K562 (cell line): Measurements from ENCODE around the gene NRG3. TPM values are rescaled to one million over a fixed set of nuclear protein-coding genes. Genes with fewer than 3 reads are reported as not detected.

Experiments
- ATAC-seq: fragments of 200-7000 bp; cut with Tn5 transposase; 3 replicates; pipeline ENCODE4 v1.9.1; 2020; ENCODE audit warnings: moderate library complexity
- BruUV-seq: library from RNA; stranded (reverse); fragments of 400-500 nt; replicated peaks from 2 replicates; lab custom pipeline; 2021; lab: Mats Ljungman, UMichigan
- CTCF ChIA-PET: fragments of 300-600 bp; formaldehyde crosslinking; extraction: SDS; loops from one replicate; lab custom pipeline; 2021; ENCODE audit warnings: low intra/inter-chr PET ratio; lab: Yijun Ruan, JAX
- POLR2A ChIA-PET: fragments of 300-600, 350-650 bp; sonication (Branson Sonifier 250); formaldehyde crosslinking; extraction: SDS; loops from one replicate; lab custom pipeline; 2021; ENCODE audit warnings: antibody characterized with exemption, inconsistent platforms; lab: Yijun Ruan, JAX
- DNase-seq, 4 experiments: peaks; one replicate each; pipeline versions ENCODE4 v3.0.0 to v3.0.0-alpha.2; 2011 to 2018; ENCODE audit warnings: low spot score in 3 of 4, mixed read lengths in 3 of 4; ENCODE audit errors: extremely low read depth in 1 of 4
- FAIRE-seq: peaks from 2 replicates; lab custom pipeline; 2011; peaks lifted over from hg19 to GRCh38; lab: Jason Lieb, UNC
- H2AFZ ChIP-seq: 2 replicates; pipeline ENCODE4 v1.6.0; 2011; ENCODE audit warnings: low read depth, low read length, control low read depth, inconsistent platforms
- H3K27ac ChIP-seq: fragments of 200-600 bp; 3 replicates; pipeline ENCODE4 v1.8.0; 2011; ENCODE audit warnings: low read depth, mild to moderate bottlenecking, control low read depth, inconsistent platforms, low read length, moderate library complexity, mixed read lengths; ENCODE audit errors: extremely low read depth
- H3K27me3 ChIP-seq, 2 experiments: fragments of 300-600 bp in 1 of 2; 2 replicates in 1 of 2; 3 replicates in 1 of 2; pipeline versions ENCODE4 v1.6.0 to v1.8.0; 2011; ENCODE audit warnings: inconsistent platforms in 2 of 2, low read length in 2 of 2, mild to moderate bottlenecking in 1 of 2, mixed read lengths in 1 of 2, moderate library complexity in 1 of 2; ENCODE audit not compliant: control insufficient read depth in 2 of 2, insufficient read depth in 2 of 2
- H3K36me3 ChIP-seq: fragments of 300-600 bp; 3 replicates; pipeline ENCODE4 v1.8.0; 2011; ENCODE audit warnings: mild to moderate bottlenecking, low read length, inconsistent platforms; ENCODE audit not compliant: control insufficient read depth, insufficient read depth
- H3K4me1 ChIP-seq, 2 experiments: fragments of 200-600 bp in 1 of 2; replicated peaks in 1 of 2; 2 replicates in 1 of 2; 3 replicates in 1 of 2; pipeline versions ENCODE4 v1.5.1 to v1.8.0; 2011; ENCODE audit warnings: inconsistent platforms in 2 of 2, low read length in 2 of 2, mild to moderate bottlenecking in 1 of 2, mixed read lengths in 1 of 2, moderate library complexity in 1 of 2; ENCODE audit not compliant: control insufficient read depth in 2 of 2, insufficient read depth in 2 of 2
- H3K4me2 ChIP-seq: 2 replicates; pipeline ENCODE4 v1.6.1; 2011; ENCODE audit warnings: low read length, control low read depth, inconsistent platforms, mixed read lengths; ENCODE audit not compliant: insufficient read depth
- H3K4me3 ChIP-seq: fragments of 200-600 bp; sonication (generic), shearing (Covaris generic); 2 replicates; pipeline ENCODE4 v1.5.1; 2016; ENCODE audit warnings: control low read depth, inconsistent platforms
- H3K79me2 ChIP-seq: fragments of 200-600 bp; 3 replicates; pipeline ENCODE4 v1.8.0; 2011; ENCODE audit warnings: low read length, inconsistent platforms; ENCODE audit not compliant: control insufficient read depth, insufficient read depth
- H3K9ac ChIP-seq, 2 experiments: 2 replicates each; pipeline versions ENCODE4 v1.6.0 to v1.6.1; 2011; ENCODE audit warnings: low read depth in 2 of 2, low read length in 2 of 2, control low read depth in 1 of 2, inconsistent platforms in 1 of 2, mild to moderate bottlenecking in 1 of 2, mixed read lengths in 1 of 2; ENCODE audit not compliant: insufficient read depth in 1 of 2
- H3K9me1 ChIP-seq: one replicate; pipeline ENCODE4 v1.6.0; 2011; ENCODE audit warnings: inconsistent platforms, mild to moderate bottlenecking, low read length, moderate library complexity; ENCODE audit not compliant: control insufficient read depth, insufficient read depth
- H3K9me3 ChIP-seq: replicated peaks from 2 replicates; pipeline ENCODE4 v1.5.1; 2011; ENCODE audit warnings: low read depth, low read length, inconsistent platforms; ENCODE audit not compliant: control insufficient read depth, insufficient read depth
- H4K20me1 ChIP-seq: replicated peaks from 2 replicates; pipeline ENCODE4 v1.6.1; 2011; ENCODE audit warnings: low read length, inconsistent platforms, mixed read lengths; ENCODE audit not compliant: control insufficient read depth, insufficient read depth
- ATF1 ChIP-seq, 2 experiments: fragments of 450-650 bp in 1 of 2; IDR thresholded peaks; 2 replicates each; pipeline ENCODE4 v1.6.1; 2016; ENCODE audit warnings: missing compliant biosample characterization in 1 of 2, missing genetic modification characterization in 1 of 2
- BRF1 ChIP-seq: IDR thresholded peaks from 3 replicates; pipeline ENCODE4 v1.6.1; 2011; ENCODE audit warnings: borderline replicate concordance, mild to moderate bottlenecking; ENCODE audit not compliant: insufficient read length; ENCODE audit errors: extremely low read depth
- CBFA2T3 ChIP-seq: fragments of 450-650 bp; IDR thresholded peaks from 2 replicates; pipeline ENCODE4 v1.6.1; 2017
- FOS ChIP-seq: IDR thresholded peaks from 3 replicates; pipeline ENCODE4 v1.6.1; 2011; ENCODE audit not compliant: insufficient read length; ENCODE audit errors: extremely low read depth
- MAFF ChIP-seq: IDR thresholded peaks from 2 replicates; pipeline ENCODE4 v1.6.1; 2012; ENCODE audit warnings: low read length, improper control_type of control experiment
- MAFG ChIP-seq: fragments of 450-650 bp; conservative IDR thresholded peaks from 2 replicates; pipeline ENCODE4 v1.6.1; 2016; ENCODE audit warnings: missing genetic modification characterization, missing compliant biosample characterization
- NFYB ChIP-seq: IDR thresholded peaks from 2 replicates; pipeline ENCODE4 v1.6.1; 2011; ENCODE audit warnings: mild to moderate bottlenecking, moderate library complexity; ENCODE audit not compliant: insufficient read length; ENCODE audit errors: extremely low read depth
- SIX5 ChIP-seq, 2 experiments: IDR thresholded peaks; 2 replicates each; pipeline ENCODE4 v1.6.1; 2011; ENCODE audit warnings: low read length in 2 of 2, borderline replicate concordance in 1 of 2, low read depth in 1 of 2, mild to moderate bottlenecking in 1 of 2, moderate library complexity in 1 of 2; ENCODE audit not compliant: insufficient read depth in 1 of 2
- TCF15 ChIP-seq: fragments of 250-450 bp; sonication (Bioruptor Pico); IDR thresholded peaks from 2 replicates; pipeline ENCODE4 v1.8.0; 2022; ENCODE audit warnings: moderate library complexity, mild to moderate bottlenecking, inconsistent platforms
- ZNF316 ChIP-seq: fragments of 450-650 bp; IDR thresholded peaks from 2 replicates; pipeline ENCODE4 v1.6.1; 2016
- WGBS: fragments of 100-300 bp; shearing (Covaris generic); methylation state at CpG from one replicate; pipeline ENCODE4 v1.1.6; 2016; ENCODE audit warnings: low coverage, mixed read lengths; ENCODE audit not compliant: insufficient coverage; ENCODE audit errors: missing lambda C conversion rate; 5-methylcytosine and 5-hydroxymethylcytosine counted together
- in situ Hi-C: fragments of 300-500 bp; cut with MboI; formaldehyde crosslinking; loops from 4 replicates; pipeline ENCODE4 v1.15.0; 2018; ENCODE audit warnings: inconsistent platforms, mixed read lengths
- intact Hi-C: fragments of 100-400 bp; cut with micrococcal nuclease; formaldehyde crosslinking; loops from 2 replicates; pipeline ENCODE4 v1.14.2; 2022
- polyA plus RNA-seq, 8 experiments: library from polyadenylated mRNA; depleted of rRNA in 4 of 8; stranded (reverse) in 5 of 8; unstranded in 3 of 8; fragments of >200 nt; fragmentation: Nextera tagmentation in 2 of 8; fragmentation: Illumina TruSeq in 1 of 8; extraction: Ambion mirVana in 2 of 8; extraction: Trizol in 1 of 8; gene quantifications; 2 replicates each; pipeline versions ENCODE4 v1.2.1 to v1.2.3, GENCODE V29; 2011 to 2014; ENCODE audit warnings: inconsistent platforms in 1 of 8, missing spikeins in 1 of 8
- total RNA-seq, 7 experiments: library from RNA; depleted of rRNA in 6 of 7; stranded (reverse); fragments of >200 nt in 6 of 7; fragmentation: Illumina TruSeq in 2 of 7; extraction: Trizol in 2 of 7; gene quantifications; 2 replicates each; pipeline versions ENCODE4 v1.2.1 to v1.2.3, GENCODE V29; 2011 to 2021; ENCODE audit warnings: low replicate concordance in 1 of 7
- TF ChIP-seq, protein P1 (sequence below): conservative IDR thresholded peaks from 2 replicates; pipeline ENCODE4 v1.6.1; 2011; ENCODE audit warnings: low read depth, mild to moderate bottlenecking, low read length; ENCODE audit not compliant: control insufficient read depth
- TF ChIP-seq, protein P2 (sequence below): fragments of 250-450 bp; sonication (Bioruptor Pico); IDR thresholded peaks from 2 replicates; pipeline ENCODE4 v1.5.0; 2020; ENCODE audit warnings: mild to moderate bottlenecking, borderline replicate concordance
- TF ChIP-seq, protein P3 (sequence below): fragments of 450-650 bp; IDR thresholded peaks from 2 replicates; pipeline ENCODE4 v1.6.1; 2016; ENCODE audit warnings: low read depth, mild to moderate bottlenecking, moderate library complexity

NRG3 gene
- total and polyA plus RNA-seq, 9 of the 15 experiments (the other 6 are each of a cell fraction or from before 2014, with no cell fraction given), result not detected

GRCh38 chr10:82966130-82966529 lies 1091.1 kb downstream of the NRG3 start:
- Histone ChIP-seq H4K20me1 (no peaks in the 10 kb centered on the region), H3K27me3 (no peaks in the 10 kb centered on the region), H3K4me2 (no peak overlapping the region), H3K36me3 (no peaks in the 10 kb centered on the region), H3K9ac (no peak overlapping the region), H3K9me1 (no peaks in the 10 kb centered on the region), H3K9me3 (no peaks in the 10 kb centered on the region), H3K27ac (no peak overlapping the region), H3K4me1 (no peaks in the 10 kb centered on the region), H2AFZ (no peak overlapping the region), H3K79me2 (no peaks in the 10 kb centered on the region), H3K4me3 (no peak overlapping the region)
- BruUV-seq, result no TSS peak
- 0 out of 2 replicates have a peak, but pooled peaks have one; percentile 7 for TF ChIP-seq MAFF
- peak; percentile 30; the same call in 1 of the 2 replicates for TF ChIP-seq ZNF316
- TF ChIP-seq MAFG, result no peak
- no peak for TF ChIP-seq BRF1
- TF ChIP-seq, protein P1, sequence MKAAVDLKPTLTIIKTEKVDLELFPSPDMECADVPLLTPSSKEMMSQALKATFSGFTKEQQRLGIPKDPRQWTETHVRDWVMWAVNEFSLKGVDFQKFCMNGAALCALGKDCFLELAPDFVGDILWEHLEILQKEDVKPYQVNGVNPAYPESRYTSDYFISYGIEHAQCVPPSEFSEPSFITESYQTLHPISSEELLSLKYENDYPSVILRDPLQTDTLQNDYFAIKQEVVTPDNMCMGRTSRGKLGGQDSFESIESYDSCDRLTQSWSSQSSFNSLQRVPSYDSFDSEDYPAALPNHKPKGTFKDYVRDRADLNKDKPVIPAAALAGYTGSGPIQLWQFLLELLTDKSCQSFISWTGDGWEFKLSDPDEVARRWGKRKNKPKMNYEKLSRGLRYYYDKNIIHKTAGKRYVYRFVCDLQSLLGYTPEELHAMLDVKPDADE, result no peak
- 0% methylated on average over 2 of the region's 2 CpGs for WGBS
- POLR2A ChIA-PET, result no interaction called here
- intact Hi-C loops, result no loop called here
- FAIRE-seq (no peak), ATAC-seq (no peak), DNase-seq (no peak)
- CTCF ChIA-PET, result no interaction called here
- in situ Hi-C loops, result no loop called here

GRCh38 chr10:82968533-82968932 lies 1093.5 kb downstream of the NRG3 start:
- no peak overlapping the region for H2AFZ ChIP-seq
- no peak overlapping the region for H3K4me2 ChIP-seq
- no TSS peak for BruUV-seq
- no peak overlapping the region for H3K27ac ChIP-seq
- intact Hi-C loops (no loop called here), in situ Hi-C loops (no loop called here)
- no peak for ATAC-seq
- no peak for FAIRE-seq
- ChIA-PET CTCF (no interaction called here), POLR2A (no interaction called here)
- no peaks in the 10 kb centered on the region for H3K27me3 ChIP-seq
- no peaks in the 10 kb centered on the region for H3K9me1 ChIP-seq
- H3K4me1 ChIP-seq, result no peaks in the 10 kb centered on the region
- no peaks in the 10 kb centered on the region for H3K36me3 ChIP-seq
- no peaks in the 10 kb centered on the region for H4K20me1 ChIP-seq
- H3K79me2 ChIP-seq, result no peaks in the 10 kb centered on the region
- no peak overlapping the region for H3K4me3 ChIP-seq
- H3K9me3 ChIP-seq, result no peaks in the 10 kb centered on the region; the same call in 1 of the 2 replicates
- DNase-seq, result no peak
- H3K9ac ChIP-seq, result no peak overlapping the region
- 1% methylated on average over 5 of the region's 5 CpGs for WGBS
- no peak for TF ChIP-seq ATF1 (CRISPR knock-in tag; IDR thresholded peaks at IDR 0.05)
- no peak for TF ChIP-seq ATF1 (tag; IDR thresholded peaks at IDR 0.05)
- TF ChIP-seq FOS, result no peak
- TF ChIP-seq, protein P2, sequence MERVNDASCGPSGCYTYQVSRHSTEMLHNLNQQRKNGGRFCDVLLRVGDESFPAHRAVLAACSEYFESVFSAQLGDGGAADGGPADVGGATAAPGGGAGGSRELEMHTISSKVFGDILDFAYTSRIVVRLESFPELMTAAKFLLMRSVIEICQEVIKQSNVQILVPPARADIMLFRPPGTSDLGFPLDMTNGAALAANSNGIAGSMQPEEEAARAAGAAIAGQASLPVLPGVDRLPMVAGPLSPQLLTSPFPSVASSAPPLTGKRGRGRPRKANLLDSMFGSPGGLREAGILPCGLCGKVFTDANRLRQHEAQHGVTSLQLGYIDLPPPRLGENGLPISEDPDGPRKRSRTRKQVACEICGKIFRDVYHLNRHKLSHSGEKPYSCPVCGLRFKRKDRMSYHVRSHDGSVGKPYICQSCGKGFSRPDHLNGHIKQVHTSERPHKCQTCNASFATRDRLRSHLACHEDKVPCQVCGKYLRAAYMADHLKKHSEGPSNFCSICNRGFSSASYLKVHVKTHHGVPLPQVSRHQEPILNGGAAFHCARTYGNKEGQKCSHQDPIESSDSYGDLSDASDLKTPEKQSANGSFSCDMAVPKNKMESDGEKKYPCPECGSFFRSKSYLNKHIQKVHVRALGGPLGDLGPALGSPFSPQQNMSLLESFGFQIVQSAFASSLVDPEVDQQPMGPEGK, result no peak
- no peak for TF ChIP-seq CBFA2T3
- no peak for TF ChIP-seq NFYB
- TF ChIP-seq, protein P3, sequence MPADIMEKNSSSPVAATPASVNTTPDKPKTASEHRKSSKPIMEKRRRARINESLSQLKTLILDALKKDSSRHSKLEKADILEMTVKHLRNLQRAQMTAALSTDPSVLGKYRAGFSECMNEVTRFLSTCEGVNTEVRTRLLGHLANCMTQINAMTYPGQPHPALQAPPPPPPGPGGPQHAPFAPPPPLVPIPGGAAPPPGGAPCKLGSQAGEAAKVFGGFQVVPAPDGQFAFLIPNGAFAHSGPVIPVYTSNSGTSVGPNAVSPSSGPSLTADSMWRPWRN, result no peak
- TF ChIP-seq SIX5 (IDR thresholded peaks at IDR 0.05; ENCODE audit: borderline replicate concordance in 1 of 2, insufficient read depth in 1 of 2, low read depth in 1 of 2, low read length in 2 of 2), result no peak
- no peak for TF ChIP-seq TCF15
